OCI-LY7 (cell line): ENCODE measurements around the gene KIRREL3.

Experiments
- EZH2phosphoT487 ChIP-seq: fragments of 200-600 bp; sonication (generic); IDR thresholded peaks from 2 replicates; pipeline ENCODE4 v1.6.1; 2018; ENCODE audit warnings: low read depth, borderline replicate concordance, mild to moderate bottlenecking, mixed run types, antibody characterized with exemption, low read length, moderate library complexity, mixed read lengths
- TF ChIP-seq, protein P1 (sequence below): fragments of 200-600 bp; sonication (generic); conservative IDR thresholded peaks from 2 replicates; pipeline ENCODE4 v1.5.1; 2014; ENCODE audit warnings: mild to moderate bottlenecking, antibody characterized with exemption, low read length, moderate library complexity, mixed read lengths

DNA sequence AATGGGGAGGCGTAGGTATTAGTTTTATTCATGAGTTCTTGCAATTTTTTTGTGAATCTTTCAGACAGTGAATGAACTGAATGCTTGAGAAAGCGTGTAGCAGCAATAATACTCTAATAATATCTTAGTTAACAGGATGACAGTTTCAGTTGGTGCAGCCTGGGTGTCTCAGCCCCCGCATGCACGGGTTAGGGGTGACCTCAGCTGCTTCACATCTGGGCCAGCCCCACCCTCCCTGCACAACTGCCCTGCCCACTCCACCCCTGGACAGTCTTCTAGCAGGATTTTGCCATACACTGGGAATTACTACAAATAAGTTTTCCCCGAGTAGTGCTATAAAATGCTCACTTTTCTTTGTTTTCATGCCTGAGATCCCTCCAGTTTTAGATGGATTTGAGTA, 561.9 kb downstream of the KIRREL3 start:
- TF ChIP-seq, protein P1, sequence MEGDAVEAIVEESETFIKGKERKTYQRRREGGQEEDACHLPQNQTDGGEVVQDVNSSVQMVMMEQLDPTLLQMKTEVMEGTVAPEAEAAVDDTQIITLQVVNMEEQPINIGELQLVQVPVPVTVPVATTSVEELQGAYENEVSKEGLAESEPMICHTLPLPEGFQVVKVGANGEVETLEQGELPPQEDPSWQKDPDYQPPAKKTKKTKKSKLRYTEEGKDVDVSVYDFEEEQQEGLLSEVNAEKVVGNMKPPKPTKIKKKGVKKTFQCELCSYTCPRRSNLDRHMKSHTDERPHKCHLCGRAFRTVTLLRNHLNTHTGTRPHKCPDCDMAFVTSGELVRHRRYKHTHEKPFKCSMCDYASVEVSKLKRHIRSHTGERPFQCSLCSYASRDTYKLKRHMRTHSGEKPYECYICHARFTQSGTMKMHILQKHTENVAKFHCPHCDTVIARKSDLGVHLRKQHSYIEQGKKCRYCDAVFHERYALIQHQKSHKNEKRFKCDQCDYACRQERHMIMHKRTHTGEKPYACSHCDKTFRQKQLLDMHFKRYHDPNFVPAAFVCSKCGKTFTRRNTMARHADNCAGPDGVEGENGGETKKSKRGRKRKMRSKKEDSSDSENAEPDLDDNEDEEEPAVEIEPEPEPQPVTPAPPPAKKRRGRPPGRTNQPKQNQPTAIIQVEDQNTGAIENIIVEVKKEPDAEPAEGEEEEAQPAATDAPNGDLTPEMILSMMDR: no peak
- no peak for TF ChIP-seq EZH2phosphoT487
